Neural cell (in vitro differentiated cells): ENCODE data around the gene LINGO1. TPM values are rescaled to one million over a fixed set of nuclear protein-coding genes. Genes with fewer than 3 reads are reported as not detected.

ENCODE experiments used
- H2AFZ ChIP-seq: fragments of 200-600, 300-800 bp; sonication (generic), shearing (Covaris generic); 2 replicates; pipeline ENCODE4 v1.6.0; 2014; ENCODE audit warnings: low read depth, mild to moderate bottlenecking, antibody characterized with exemption, low read length, moderate library complexity
- H3F3A ChIP-seq: fragments of 200-600 bp; shearing (Covaris generic); 2 replicates; pipeline ENCODE4 v1.6.1; 2016; ENCODE audit warnings: mild to moderate bottlenecking, moderate library complexity, mixed read lengths, antibody characterized with exemption, low read length; ENCODE audit not compliant: insufficient read depth, poor library complexity, severe bottlenecking
- H3K27ac ChIP-seq: fragments of 200-600, 300-800 bp; sonication (generic), shearing (Covaris generic); 2 replicates; pipeline ENCODE4 v1.5.1; 2014; ENCODE audit warnings: mild to moderate bottlenecking, low read length, moderate library complexity
- H3K27me3 ChIP-seq: fragments of 300-800, 200-600 bp; sonication (generic), shearing (Covaris generic); 2 replicates; pipeline ENCODE4 v1.6.0; 2014; ENCODE audit warnings: mild to moderate bottlenecking, low read depth, low read length, moderate library complexity; ENCODE audit not compliant: insufficient read depth
- H3K36me3 ChIP-seq: fragments of 300-800, 200-600 bp; sonication (generic), shearing (Covaris generic); 2 replicates; pipeline ENCODE4 v1.5.1; 2014; ENCODE audit warnings: mild to moderate bottlenecking, antibody characterized with exemption, low read length, moderate library complexity; ENCODE audit not compliant: insufficient read depth
- H3K4me2 ChIP-seq: fragments of 300-800, 200-600 bp; sonication (generic), shearing (Covaris generic); 2 replicates; pipeline ENCODE4 v1.6.0; 2014; ENCODE audit warnings: mild to moderate bottlenecking, low read length
- H3K4me3 ChIP-seq: fragments of 300-800, 200-600 bp; sonication (generic), shearing (Covaris generic); 2 replicates; pipeline ENCODE4 v1.5.1; 2014; ENCODE audit warnings: mild to moderate bottlenecking, low read length, moderate library complexity
- H3K79me2 ChIP-seq: fragments of 200-600 bp; shearing (Covaris generic); replicated peaks from 2 replicates; pipeline ENCODE4 v1.6.0; 2014; ENCODE audit warnings: mild to moderate bottlenecking, low read length, moderate library complexity; ENCODE audit not compliant: insufficient read depth
- H3K9ac ChIP-seq: fragments of 300-800, 200-600 bp; sonication (generic), shearing (Covaris generic); 2 replicates; pipeline ENCODE4 v1.6.1; 2016; ENCODE audit warnings: mild to moderate bottlenecking, low read length, mixed read lengths
- H3K9me2 ChIP-seq: fragments of 200-600 bp; shearing (Covaris generic); 2 replicates; pipeline ENCODE4 v1.6.1; 2016; ENCODE audit warnings: mild to moderate bottlenecking, low read length, mixed read lengths; ENCODE audit not compliant: insufficient read depth
- H3K9me3 ChIP-seq: fragments of 200-600, 300-800 bp; sonication (generic), shearing (Covaris generic); 2 replicates; pipeline ENCODE4 v1.6.1; 2016; ENCODE audit warnings: mild to moderate bottlenecking, mixed run types, low read length, moderate library complexity, mixed read lengths
- H4K20me1 ChIP-seq: fragments of 200-600 bp; shearing (Covaris generic); 2 replicates; pipeline ENCODE4 v1.6.1; 2016; ENCODE audit warnings: mild to moderate bottlenecking, mixed run types; ENCODE audit not compliant: insufficient read depth
- CTCF ChIP-seq: fragments of 450-650 bp; IDR thresholded peaks from 2 replicates; pipeline ENCODE4 v1.5.1; 2014; ENCODE audit warnings: antibody characterized with exemption, mild to moderate bottlenecking, moderate library complexity; ENCODE audit not compliant: poor library complexity, severe bottlenecking
- EP300 ChIP-seq: fragments of 450-650 bp; conservative IDR thresholded peaks from 2 replicates; pipeline ENCODE4 v1.6.1; 2014; ENCODE audit warnings: antibody characterized with exemption, mild to moderate bottlenecking, moderate library complexity; ENCODE audit not compliant: poor library complexity, severe bottlenecking
- EZH2 ChIP-seq: fragments of 200-600, 300-800 bp; shearing (Covaris generic), sonication (generic); IDR thresholded peaks from 2 replicates; pipeline ENCODE4 v1.6.1; 2014; ENCODE audit warnings: antibody characterized with exemption, low read length, borderline replicate concordance, mild to moderate bottlenecking; ENCODE audit not compliant: insufficient read depth, poor library complexity, severe bottlenecking
- MXI1 ChIP-seq: fragments of 450-650 bp; conservative IDR thresholded peaks from 2 replicates; pipeline ENCODE4 v1.6.1; 2014; ENCODE audit warnings: antibody characterized with exemption, mild to moderate bottlenecking; ENCODE audit not compliant: poor library complexity, severe bottlenecking
- POLR2AphosphoS5 ChIP-seq: IDR thresholded peaks from 2 replicates; pipeline ENCODE4 v1.6.1; 2012
- RAD21 ChIP-seq: fragments of 450-650 bp; conservative IDR thresholded peaks from 2 replicates; pipeline ENCODE4 v1.6.1; 2014; ENCODE audit warnings: antibody characterized with exemption, mild to moderate bottlenecking, moderate library complexity
- REST ChIP-seq: IDR thresholded peaks from 2 replicates; pipeline ENCODE4 v1.6.1; 2012; ENCODE audit warnings: borderline replicate concordance
- SMC3 ChIP-seq: fragments of 450-650 bp; conservative IDR thresholded peaks from 2 replicates; pipeline ENCODE4 v1.6.1; 2014; ENCODE audit warnings: antibody characterized with exemption, mild to moderate bottlenecking, moderate library complexity; ENCODE audit not compliant: poor library complexity
- TAF1 ChIP-seq: IDR thresholded peaks from 2 replicates; pipeline ENCODE4 v1.6.1; 2012; ENCODE audit warnings: low read depth
- polyA plus RNA-seq: library from polyadenylated mRNA; depleted of rRNA; stranded (reverse); fragments of >200 nt; gene quantifications from 2 replicates; pipeline ENCODE4 v1.2.3, GENCODE V29; 2014

LINGO1 gene
- polyA plus RNA-seq, 1 donor from 2014 or later: 34.4 TPM

- no peaks in the 10 kb centered on the region for H3K36me3 ChIP-seq
- no peaks in the 10 kb centered on the region for H3K9me2 ChIP-seq
- H3K27me3 ChIP-seq: no peaks in the 10 kb centered on the region
- H2AFZ ChIP-seq: no peak overlapping the region
- no peaks in the 10 kb centered on the region for H4K20me1 ChIP-seq
- no peak overlapping the region for H3K27ac ChIP-seq
- H3K4me2 ChIP-seq: no peak overlapping the region
- H3K4me3 ChIP-seq: no peak overlapping the region
- no peaks in the 10 kb centered on the region for H3K79me2 ChIP-seq
- no peak overlapping the region for H3K9ac ChIP-seq
- no peaks in the 10 kb centered on the region for H3K9me3 ChIP-seq
- TF ChIP-seq EP300 (no peak), MXI1 (no peak), EZH2 (no peak), SMC3 (no peak), RAD21 (no peak), REST (no peak), TAF1 (no peak), POLR2AphosphoS5 (no peak), CTCF (no peak)
- H3F3A ChIP-seq: no peaks in the 10 kb centered on the region
Measured at GRCh38 chr15:77673866-77674265, 41.2 kb upstream of the LINGO1 start.

GRCh38 chr15:77672135-77672534 lies 39.4 kb upstream of the LINGO1 start:
- Histone ChIP-seq H3K9me2 (no peaks in the 10 kb centered on the region), H3K9me3 (no peaks in the 10 kb centered on the region), H3K36me3 (no peaks in the 10 kb centered on the region), H3K27me3 (no peaks in the 10 kb centered on the region), H2AFZ (no peak overlapping the region), H3K9ac (no peak overlapping the region), H4K20me1 (no peaks in the 10 kb centered on the region), H3K4me2 (no peak overlapping the region), H3K27ac (no peak overlapping the region), H3K4me3 (no peak overlapping the region), H3F3A (no peaks in the 10 kb centered on the region), H3K79me2 (no peaks in the 10 kb centered on the region)
- TF ChIP-seq RAD21 (no peak), CTCF (no peak), EZH2 (no peak), MXI1 (no peak), EP300 (no peak), TAF1 (no peak), REST (no peak), SMC3 (no peak), POLR2AphosphoS5 (no peak)
